LNCaP clone FGC (cell line): ENCODE results near the gene OGDH.

Experiments used
- DNase-seq: peaks from one replicate; pipeline ENCODE4 v3.0.0-alpha.2; 2011; ENCODE audit warnings: low read depth
- H3K4me3 ChIP-seq: 2 replicates; pipeline ENCODE4 v1.5.1; 2011; ENCODE audit warnings: mild to moderate bottlenecking, low read depth, low read length, control low read depth
- CTCF ChIP-seq: IDR thresholded peaks from 2 replicates; pipeline ENCODE4 v1.5.1; 2012; ENCODE audit warnings: mild to moderate bottlenecking; ENCODE audit not compliant: control insufficient read depth, insufficient read depth; ENCODE audit errors: extremely low read depth

OGDH gene

GRCh38 chr7:44750424-44750823, 144.0 kb downstream of the OGDH start:
- no peak for DNase-seq
- H3K4me3 ChIP-seq: no peak overlapping the region
- TF ChIP-seq CTCF: no peak

GRCh38 chr7:44750921-44751571, 144.6 kb downstream of the OGDH start:
- DNase-seq: no peak
- no peak for TF ChIP-seq CTCF
- H3K4me3 ChIP-seq: no peak overlapping the region

GRCh38 chr7:44752822-44753221, 146.4 kb downstream of the OGDH start:
- no peak for TF ChIP-seq CTCF
- no peak for DNase-seq
- H3K4me3 ChIP-seq: no peak overlapping the region

- no peak for TF ChIP-seq CTCF
- no peak for DNase-seq
- no peak overlapping the region for H3K4me3 ChIP-seq
These were observed 148.6 kb downstream of the OGDH start for GRCh38 chr7:44754802-44755697.

- no peak for DNase-seq
- no peak for TF ChIP-seq CTCF
- H3K4me3 ChIP-seq: no peak overlapping the region
These were observed 149.5 kb downstream of the OGDH start for GRCh38 chr7:44755698-44756627.

- no peak for TF ChIP-seq CTCF
- no peak overlapping the region for H3K4me3 ChIP-seq
- no peak for DNase-seq
These were observed 150.5 kb downstream of the OGDH start for GRCh38 chr7:44756904-44757303.
